ENCODE results near the gene SLC11A1.

GRCh38 chr2:218402491-218402901, 20.4 kb downstream of the SLC11A1 start:
- TF ChIP-seq ZNF175 (tag by site-specific recombination; IDR thresholded peaks at IDR 0.05) (no peak), PBX3 (CRISPR knock-in tag; IDR thresholded peaks at IDR 0.05) (no peak), CTCF (tag by site-specific recombination; IDR thresholded peaks at IDR 0.05) (no peak)
